ENCODE measurements around the gene IRF3.

Gene IRF3
- total RNA-seq, result 63.3 to 128 reads per million in 2 donors

DNA sequence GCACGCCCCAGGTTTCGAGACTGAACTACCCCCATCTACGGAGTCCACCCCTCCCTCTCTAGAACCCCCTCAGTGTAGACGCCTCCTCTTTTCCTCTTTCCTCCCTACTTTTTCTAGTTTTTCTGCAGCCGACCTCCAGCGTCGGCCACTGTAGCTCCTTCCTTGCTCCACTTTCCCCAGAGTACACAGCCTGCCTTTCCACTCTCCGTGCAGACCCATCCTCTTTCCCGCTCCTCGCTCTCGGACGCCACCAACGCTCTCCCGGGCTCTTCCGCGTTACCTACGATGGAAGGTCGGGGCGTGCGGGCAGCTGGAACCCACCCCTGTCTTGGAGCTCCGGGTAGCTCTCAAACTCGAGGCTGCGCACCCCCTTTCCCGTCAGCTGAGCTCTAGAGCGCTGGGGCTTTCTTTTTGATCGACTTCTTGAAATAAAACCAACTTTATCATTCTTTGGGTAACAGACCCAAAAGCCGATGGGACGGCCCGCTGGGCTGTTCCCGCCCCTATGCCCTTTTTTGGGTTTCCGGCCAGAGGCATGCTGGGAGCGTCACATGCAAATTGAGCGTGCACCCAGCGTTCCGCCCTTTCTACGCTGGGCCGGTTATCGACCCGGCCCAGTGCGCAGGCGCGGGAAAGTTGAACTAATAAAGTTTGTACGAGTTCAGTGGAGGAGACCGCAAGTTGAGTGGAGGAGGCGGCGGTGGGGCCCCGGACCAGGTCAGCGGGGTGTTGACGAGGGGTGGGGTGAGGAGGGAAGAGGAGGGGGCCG, at the start of gene IRF3, which contains the start of gene BCL2L12:
Gene IRF3 (minus strand): TSS at position 507 of the 769 bp plus-strand sequence. CDS start 1,019 bp downstream, outside the sequence.
Gene BCL2L12 (plus strand): TSS at position 583 of the 769 bp plus-strand sequence. CDS start 760 bp downstream, outside the sequence.
- peak; percentile 97 to 99 (median 98) for DNase-seq

DNA sequence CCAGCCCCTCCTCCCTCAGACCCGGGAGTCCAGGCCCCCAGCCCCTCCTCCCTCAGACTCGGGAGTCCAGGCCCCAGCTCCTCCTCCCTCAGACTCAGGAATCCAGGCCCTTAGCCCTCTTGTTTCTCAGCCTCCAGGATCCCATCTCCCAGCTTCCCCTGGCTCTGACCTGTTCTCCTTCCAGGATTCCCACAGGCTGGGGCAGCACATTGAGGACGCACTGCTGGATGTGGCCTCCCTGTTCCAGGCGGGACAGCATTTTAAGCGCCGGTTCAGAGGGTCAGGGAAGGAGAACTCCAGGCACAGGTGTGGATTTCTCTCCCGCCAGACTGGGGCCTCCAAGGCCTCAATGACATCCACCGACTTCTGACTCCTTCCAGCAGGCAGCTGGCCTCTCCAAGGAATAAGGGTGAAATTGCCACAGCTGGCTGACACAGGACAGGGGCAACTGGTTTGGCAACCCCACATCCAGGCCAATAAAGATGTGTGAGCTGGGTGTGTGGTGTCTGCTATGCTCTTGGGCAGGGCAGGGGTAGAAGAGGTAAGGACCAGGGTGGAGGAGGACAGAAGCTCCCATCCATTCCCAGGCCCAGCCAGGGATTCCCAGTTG, 47.7 kb upstream of the IRF3 start:
- no peak for DNase-seq

- DNase-seq, result no peak
Measured at GRCh38 chr19:49712397-49712859, 46.8 kb upstream of the IRF3 start.

DNA sequence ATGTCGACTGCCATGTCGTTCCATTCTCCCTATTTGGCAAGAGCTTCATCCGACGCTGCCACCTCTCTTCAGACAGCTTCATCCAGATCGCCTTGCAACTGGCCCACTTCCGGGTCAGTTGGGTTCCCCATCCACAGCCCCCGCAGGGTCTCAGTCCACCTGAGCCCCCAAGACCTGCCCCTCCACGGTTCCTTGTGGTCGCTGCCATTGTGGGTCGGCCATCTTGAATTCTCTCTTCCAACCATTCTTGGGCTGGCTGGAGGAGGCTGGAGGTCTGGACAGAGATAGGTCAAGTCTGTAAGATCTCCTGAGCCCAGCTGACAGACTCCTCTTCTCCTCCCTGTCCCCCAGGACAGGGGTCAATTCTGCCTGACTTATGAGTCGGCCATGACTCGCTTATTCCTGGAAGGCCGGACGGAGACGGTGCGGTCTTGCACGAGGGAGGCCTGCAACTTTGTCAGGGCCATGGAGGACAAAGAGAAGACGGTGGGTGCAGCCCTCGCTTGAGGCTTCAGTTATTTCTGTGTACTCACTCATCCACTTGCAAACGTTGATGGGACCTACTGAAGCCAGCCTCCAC, 44.8 kb upstream of the IRF3 start:
- DNase-seq, result no peak

- no peak for DNase-seq
Measured at GRCh38 chr19:49705919-49706318, 40.3 kb upstream of the IRF3 start.

GRCh38 chr19:49704888-49705642, 39.4 kb upstream of the IRF3 start:
- no peak for DNase-seq

GRCh38 chr19:49701271-49701786, 35.7 kb upstream of the IRF3 start:
- no peak for DNase-seq

GRCh38 chr19:49700563-49700962, 34.9 kb upstream of the IRF3 start:
- DNase-seq, result no peak

DNA sequence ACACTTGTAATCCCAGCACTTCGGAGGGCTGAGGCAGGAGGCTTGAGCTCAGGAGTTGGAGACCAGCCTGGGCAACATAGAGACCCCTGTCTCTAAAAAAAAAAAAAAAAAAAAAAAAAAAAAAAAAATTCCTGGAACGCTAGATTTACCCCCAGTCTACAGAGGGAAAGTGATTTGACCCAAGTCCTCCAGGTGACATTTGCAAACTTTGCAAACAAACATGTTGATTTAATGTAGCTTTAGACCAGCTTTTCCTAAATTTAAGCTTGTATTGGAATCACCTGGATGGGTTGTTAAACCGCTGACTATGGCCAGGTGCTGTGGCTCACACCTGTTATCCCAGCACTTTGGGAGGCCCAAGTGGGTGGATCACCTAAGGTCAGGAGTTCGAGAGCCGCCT, 33.7 kb upstream of the IRF3 start:
- no peak for DNase-seq

- no peak for DNase-seq
Measured at GRCh38 chr19:49696865-49697264, 31.2 kb upstream of the IRF3 start.

DNA sequence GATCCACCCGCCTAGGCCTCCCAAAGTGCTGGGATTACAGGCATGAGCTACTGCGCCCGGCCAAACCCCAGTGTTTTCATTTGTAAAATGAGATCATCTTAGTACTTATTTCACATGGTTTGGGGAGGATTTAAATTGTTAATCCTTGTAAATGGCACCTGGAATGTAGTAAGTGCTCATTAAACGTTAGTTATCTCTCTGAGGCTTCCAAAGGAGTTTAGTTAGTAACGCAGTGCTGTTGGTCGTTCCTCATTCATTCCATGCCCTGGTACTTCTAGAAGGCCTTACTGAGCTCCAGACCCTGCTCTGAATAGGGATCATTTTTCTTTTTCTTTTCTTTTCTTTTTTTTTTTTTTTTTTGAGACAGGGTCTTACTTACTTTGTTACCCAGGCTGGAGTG, 30.5 kb upstream of the IRF3 start:
- no peak for DNase-seq

DNA sequence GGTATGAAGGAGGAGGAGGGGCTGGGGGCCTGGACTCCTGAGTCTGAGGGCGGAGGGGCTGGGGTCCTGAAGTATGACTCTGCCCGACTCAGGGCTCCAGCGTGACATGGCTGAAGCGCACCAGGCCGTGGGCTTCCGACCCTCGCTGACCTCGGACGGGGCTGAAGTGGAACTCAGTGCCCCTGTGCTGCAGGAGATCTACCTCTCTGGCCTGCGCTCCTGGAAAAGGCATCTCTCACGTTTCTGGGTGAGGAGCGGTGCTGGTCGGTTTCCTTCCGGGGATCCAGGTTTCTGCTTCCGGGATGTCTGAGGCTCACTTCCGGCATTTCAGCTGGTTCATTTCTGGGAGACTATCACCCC, 26.5 kb upstream of the IRF3 start:
- no peak for DNase-seq

DNA sequence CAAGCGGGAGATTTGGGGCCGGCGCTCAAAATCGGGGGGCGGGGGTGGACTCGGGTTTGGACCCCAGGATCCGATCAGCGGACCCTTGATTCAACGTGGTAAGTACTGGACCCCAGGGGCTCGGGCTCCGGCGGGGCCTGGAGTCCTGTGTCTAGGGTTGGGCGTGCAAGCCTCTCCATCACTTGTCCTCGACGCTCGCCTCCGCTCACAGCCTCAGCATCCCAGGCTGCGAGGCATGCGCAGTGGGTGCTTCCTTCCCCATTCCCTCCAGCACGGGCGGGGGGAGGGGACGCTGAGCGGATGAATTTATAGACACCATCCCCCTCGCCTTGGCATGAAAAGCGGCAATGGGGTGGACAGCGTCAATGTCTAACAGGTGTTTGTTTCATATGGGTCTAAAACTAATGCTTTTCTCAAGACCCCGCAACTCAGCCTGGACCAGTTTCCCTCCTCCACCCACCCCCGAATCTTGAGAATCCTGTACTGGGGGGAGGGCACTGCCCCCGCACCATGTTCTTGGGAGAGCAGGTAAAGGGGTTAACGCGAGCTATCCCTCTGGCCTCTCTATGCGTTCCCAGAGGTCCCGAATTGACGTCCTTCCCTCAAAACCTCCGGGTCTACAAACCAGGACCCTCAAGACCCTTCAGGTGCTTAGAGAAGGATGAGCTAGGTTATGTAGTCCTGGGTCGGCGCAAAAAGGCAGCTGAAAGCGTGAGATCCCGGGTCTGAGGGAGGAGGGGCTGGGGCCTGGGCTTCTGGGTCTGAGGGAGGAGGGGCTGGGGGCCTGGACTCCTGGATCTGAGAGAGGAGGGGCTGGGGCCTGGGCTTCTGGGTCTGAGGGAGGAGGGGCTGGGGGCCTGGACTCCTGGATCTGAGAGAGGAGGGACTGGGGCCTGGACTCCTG, 25.8 kb upstream of the IRF3 start:
- peak in 1 of 5 experiments; percentile 49 for DNase-seq

DNA sequence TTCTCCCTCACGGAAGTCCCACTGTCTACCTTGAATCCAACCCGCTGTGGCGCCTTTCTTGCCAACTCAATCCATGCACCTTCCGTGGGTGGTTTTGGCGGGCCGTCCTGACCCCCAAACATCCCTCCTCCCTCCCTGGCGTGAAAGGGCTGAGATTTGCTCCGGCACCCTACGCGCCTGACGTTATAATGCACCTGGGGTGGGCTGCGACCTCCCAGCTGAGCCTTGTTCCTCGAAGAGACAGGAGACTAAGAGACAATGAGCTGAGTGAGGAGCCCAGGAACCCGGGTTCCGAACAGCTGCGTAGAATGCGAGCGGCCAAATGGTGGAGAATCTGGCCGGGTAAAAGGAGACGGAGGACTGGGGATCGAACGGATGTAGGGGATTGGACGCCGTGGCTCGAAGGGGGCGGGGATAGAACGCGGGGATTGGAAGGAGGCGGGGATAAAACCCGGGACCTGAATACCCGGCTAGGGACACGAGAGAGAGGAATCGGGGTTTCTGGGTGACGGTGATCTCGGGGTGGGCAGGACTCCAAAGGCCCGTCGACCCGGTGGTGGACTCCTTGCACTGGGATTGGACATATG, 25.1 kb upstream of the IRF3 start, which contains the start of gene CPT1C:
Gene CPT1C (plus strand): TSS at position 461 of the 587 bp plus-strand sequence. CDS start 1,137 bp downstream, outside the sequence.
- peak in 3 of 5 experiments; percentile 39 to 62 (median 58) for DNase-seq

- DNase-seq, result no peak
Measured at GRCh38 chr19:49690079-49690655, 24.5 kb upstream of the IRF3 start.

DNA sequence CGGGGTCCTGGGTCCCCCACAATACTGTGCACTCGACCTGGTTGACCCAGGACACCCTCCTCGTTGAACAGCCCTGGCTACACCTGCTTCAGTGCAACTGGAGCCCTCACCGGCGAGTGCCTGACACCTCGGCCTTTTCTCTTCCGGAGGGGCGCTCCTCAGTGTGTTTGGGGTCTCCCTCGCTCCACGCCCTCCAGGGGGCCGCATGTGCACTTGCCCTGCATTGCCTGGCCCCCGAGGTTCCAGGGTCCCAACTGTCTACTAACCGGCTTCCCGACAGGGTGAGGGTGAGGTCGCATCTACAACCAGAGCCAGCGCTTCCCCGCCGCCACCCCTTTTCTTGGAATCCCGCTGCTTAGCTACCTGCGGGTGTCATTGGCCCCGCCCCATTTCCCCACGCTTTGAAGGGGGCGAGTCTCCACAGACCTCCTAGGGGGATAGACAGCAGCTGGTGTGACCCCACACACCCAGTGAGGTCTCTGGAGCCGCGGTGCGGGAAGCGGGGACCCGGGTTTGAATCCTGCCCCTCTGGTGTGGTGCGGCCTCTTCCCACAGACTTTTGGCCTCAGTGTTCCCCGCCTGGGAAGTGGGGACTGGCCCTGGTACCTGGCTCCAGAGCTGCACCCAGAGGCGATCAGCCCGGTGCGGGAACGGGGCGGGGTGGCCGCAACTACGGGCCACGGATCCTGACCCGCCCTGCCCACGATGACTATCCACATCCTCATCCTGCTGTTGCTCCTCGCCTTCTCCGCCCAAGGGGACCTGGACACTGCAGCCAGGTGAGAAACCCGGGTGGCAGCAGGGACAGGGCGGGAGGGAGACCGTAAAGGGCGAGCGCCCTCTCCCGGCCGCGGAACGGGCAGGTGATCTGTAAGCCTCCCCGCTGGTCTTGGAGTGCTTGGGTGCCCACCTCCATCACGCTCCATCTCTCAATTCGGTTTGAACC, 23.7 kb upstream of the IRF3 start, which contains the start of gene ADM5:
Gene ADM5 (plus strand): TSS at position 462 of the 946 bp plus-strand sequence. CDS start 244 bp downstream, at position 706.
- DNase-seq, result peak in 1 of 5 experiments; percentile 22

DNA sequence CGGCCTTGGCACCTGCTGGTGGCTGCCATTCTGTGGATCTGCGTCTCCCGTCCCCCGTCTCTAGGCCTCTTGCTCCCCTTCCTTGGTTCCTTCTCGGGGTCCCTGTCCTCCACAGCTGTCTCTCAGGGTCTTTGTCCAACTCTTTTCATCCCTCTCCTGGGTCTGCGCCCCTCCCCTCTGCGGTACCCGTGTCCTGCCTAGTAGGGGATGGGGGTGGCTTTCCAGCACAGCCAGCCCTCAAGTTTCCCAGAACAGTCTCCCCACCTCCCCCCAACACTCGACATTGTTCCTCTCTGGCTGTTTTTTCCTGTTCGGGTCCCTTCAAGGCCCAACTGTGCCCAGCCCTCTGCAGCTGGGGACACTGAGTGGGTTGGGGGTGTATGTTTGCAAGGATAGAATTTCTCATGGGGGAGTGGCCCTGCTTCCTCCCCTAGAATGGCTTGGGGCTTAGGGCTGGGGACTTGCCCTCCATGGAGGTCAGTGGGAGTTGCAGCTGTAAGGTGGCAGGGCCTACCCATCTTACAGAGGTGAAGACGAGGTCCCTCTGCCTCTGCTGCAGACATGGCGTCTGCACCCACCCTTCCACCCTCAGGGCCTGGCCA, 23.0 kb upstream of the IRF3 start:
- no peak for DNase-seq

DNA sequence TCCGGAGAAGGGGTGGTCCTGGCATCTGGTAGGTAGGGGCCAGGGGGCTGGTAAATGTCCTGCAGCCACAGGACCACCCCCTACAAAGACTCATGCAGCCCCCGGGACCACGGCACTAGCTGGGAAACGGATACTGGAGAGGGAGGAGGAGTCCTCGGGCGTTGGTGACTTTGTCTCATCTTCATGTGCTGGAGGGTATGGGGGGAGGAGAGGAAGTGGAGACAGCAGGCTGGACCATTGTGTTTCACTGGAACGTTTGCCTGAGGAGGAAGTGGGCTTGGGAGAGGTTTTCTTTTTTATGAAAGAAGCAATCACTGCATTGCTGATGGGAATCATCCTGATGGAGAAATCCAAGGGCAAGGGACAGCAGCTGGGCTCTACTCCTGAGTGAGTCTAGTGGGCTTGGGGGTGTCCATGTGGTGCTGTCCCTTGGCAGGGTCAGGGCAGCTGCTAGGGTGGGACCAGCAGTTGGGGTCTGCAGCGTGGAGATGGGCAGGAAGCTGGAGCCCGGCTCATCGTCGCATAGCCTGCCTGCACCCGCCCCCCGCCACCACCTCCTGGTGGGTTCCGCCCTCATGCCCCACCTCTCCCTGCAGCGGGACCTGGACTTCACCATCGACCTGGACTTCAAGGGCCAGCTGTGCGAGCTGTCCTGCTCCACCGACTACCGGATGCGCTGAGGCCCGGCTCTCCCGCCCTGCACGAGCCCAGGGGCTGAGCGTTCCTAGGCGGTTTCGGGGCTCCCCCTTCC, 22.1 kb upstream of the IRF3 start:
- DNase-seq, result no peak

All from T-helper 2 cell (primary cell).